ENCODE data around the gene LRRIQ4.

The LRRIQ4 gene

GRCh38 chr3:169855514-169855913 is 42.8 kb downstream of the LRRIQ4 start:
- DNase-seq (ENCODE audit: low read depth): no peak

DNA sequence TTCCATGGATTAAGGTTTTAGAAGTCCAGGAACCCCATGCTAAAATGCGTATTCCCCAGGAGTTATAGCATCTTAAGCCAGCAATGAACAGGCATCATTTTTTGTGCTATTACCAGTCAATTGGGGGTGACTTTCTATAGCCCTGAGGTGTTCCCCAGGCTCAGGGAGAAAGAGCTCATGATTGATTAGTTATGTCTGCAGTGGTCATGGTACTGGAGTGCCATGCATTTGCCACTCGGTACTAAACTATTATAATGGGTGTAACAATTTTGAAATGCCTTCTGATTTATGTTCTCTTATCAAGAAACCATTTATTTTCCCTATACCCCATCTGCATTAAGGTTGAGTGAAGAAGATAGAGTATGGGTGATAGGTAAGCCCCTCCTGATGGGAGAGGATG is 45.1 kb downstream of the LRRIQ4 start:
- no peak for DNase-seq (ENCODE audit: low read depth)

GRCh38 chr3:169861871-169862270 is 49.2 kb downstream of the LRRIQ4 start:
- no peak for DNase-seq (ENCODE audit: low read depth)

GRCh38 chr3:169863458-169863899 is 50.8 kb downstream of the LRRIQ4 start:
- DNase-seq (ENCODE audit: low read depth): peak; percentile 44

GRCh38 chr3:169864270-169864669 is 51.6 kb downstream of the LRRIQ4 start:
- no peak for DNase-seq (ENCODE audit: low read depth)

GRCh38 chr3:169865176-169865767 is 52.6 kb downstream of the LRRIQ4 start:
- no peak for DNase-seq (ENCODE audit: low read depth)

GRCh38 chr3:169867584-169868210 is 55.0 kb downstream of the LRRIQ4 start:
- DNase-seq (ENCODE audit: low read depth): no peak

DNA sequence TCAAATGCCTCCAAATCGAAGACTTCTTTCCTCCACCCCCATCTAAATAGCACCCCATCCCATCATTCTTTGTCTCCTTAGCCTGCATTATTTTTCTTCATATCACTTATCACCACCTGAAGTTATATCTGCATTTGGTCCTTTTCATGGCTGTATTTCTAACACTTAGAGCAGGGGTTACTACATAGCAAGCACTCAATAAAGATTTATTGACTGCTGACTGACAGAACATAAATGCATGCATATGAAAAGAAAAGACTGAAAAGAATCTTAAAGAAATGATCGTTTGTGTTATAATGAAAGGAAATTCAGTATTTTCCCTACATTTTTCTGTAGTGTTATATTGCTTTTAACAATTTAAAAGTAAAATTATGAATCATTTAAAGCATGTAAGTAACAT is 55.7 kb downstream of the LRRIQ4 start:
- no peak for DNase-seq (ENCODE audit: low read depth)

DNA sequence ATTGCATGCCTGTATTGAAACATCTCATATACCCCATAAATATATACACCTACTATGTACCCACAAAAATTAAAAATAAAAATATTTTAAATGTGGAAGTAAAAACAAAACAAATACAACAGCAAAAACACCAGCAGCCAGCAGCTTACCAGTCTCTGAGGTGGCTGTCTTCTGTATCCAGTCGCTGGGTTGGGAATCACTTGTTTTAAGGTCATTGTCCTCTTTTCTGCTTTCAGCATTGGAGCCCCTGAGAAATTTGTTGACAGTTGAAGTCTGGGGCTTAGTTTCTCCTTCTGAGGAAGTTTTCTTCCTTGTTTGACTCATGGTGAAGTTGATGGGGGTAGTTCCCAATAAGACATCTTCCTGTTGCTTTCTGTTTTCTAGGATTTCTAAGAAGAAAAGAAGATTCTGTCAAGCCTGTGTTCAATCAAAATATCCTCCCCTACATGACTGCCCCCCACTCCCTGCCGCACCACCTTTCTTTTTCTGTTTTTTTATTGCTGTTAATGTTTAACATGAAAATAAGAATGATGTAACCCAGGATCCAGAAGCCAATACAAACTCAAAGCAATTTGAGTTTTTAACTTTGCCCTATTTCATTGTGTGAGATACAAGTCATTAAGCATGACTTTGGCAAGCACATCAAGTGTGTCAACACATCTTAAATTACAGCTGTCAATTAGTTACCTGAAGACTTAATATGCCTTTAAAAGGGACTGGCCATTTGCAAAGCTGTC is 57.0 kb downstream of the LRRIQ4 start, which contains the start of gene LRRC31:
Gene LRRC31 (minus strand): TSS at position 452 of the 737 bp plus-strand sequence. CDS start 128 bp downstream, at position 324.
- no peak for DNase-seq (ENCODE audit: low read depth)

DNA sequence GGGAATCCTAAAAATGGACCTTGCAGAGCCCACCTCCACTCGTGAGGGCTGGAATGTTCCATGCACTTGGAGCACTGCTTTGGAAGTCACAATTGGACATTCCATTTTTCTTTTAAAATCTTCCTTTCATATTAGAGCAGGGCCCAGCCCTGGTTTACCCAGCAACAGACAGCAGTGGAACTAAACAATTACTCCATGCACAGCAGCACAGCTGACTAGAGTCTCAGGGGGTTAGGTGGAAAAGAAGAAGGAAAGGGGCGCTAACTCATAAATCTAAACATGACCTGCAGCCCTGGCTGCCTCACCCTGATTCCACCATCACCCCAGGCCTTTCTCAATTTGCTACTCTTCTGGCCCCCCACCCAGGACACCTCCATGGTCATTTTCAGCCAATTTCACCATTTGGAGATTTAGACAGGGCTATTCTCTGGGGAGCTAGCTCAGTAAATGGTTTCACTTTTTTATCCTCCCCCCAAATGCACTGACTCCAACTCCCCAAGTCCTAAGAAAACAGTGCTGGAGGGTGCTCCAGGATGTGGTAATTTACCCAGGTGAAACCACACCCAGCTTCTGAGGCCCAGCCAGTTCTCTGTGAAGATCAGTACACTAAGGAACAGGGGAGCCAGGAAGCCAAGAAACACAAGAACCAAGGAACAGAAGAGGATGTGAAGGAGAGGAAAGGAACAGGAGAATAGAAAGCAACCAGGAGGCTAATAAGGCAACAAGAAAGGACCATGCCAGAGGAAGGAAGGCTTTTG is 58.6 kb downstream of the LRRIQ4 start:
- DNase-seq (ENCODE audit: low read depth): no peak

- no peak for DNase-seq (ENCODE audit: low read depth)
Observed at GRCh38 chr3:169879013-169879557, 66.4 kb downstream of the LRRIQ4 start.

GRCh38 chr3:169879845-169880575 is 67.3 kb downstream of the LRRIQ4 start:
- DNase-seq (ENCODE audit: low read depth): no peak

GRCh38 chr3:169880576-169881250 is 68.0 kb downstream of the LRRIQ4 start:
- DNase-seq (ENCODE audit: low read depth): no peak

DNA sequence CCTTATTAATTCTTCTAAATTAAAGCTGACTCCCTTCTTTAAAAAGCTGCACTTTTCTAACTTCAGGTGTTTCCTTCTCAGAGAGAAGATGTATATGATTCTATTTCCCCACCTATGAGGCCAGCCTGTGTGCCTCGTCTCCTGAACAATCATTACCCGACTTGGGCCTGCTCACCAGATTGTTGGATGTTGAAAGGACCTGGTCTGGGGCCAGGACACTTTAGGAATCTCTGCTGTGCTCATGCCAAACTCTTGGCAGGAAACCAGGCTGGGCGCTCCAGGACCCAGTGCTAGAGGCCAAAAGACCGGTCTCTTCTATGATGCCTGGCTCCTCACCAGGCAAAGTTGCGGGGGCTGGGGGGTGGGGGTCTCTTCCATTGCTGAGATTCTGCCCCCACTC is 74.0 kb downstream of the LRRIQ4 start:
- no peak for DNase-seq (ENCODE audit: low read depth)

Measured in T follicular helper cell (primary cell).